Measurements from ENCODE around the gene BFAR.
"Not testable (repeated sequence)": the region's sequence is repeated elsewhere in the genome, so short reads cannot be mapped to it uniquely, and the experiment has no call there.

Gene BFAR

GRCh38 chr16:14632693-14633569 is at the start of gene BFAR:
BFAR (plus strand) TSS chr16:14632951; CDS start chr16:14644347, 11,396 bp downstream.
- peak; percentile 96 for DNase-seq (ENCODE audit: low spot score)

GRCh38 chr16:14585287-14585686 is 47.5 kb upstream of the BFAR start:
- no peak for DNase-seq (ENCODE audit: low spot score)

GRCh38 chr16:14586637-14587305 is 46.0 kb upstream of the BFAR start:
- no peak for DNase-seq (ENCODE audit: low spot score)

GRCh38 chr16:14600164-14600563 is 32.6 kb upstream of the BFAR start:
- peak; percentile 49 for DNase-seq (ENCODE audit: low spot score)

GRCh38 chr16:14602443-14602963 is 30.2 kb upstream of the BFAR start:
- DNase-seq (ENCODE audit: low spot score), result no peak

- DNase-seq (ENCODE audit: low spot score), result no peak
Observed at GRCh38 chr16:14606102-14606501, 26.6 kb upstream of the BFAR start.

GRCh38 chr16:14608111-14608566 is 24.6 kb upstream of the BFAR start:
- DNase-seq (ENCODE audit: low spot score), result no peak

GRCh38 chr16:14608604-14609003 is 24.1 kb upstream of the BFAR start:
- DNase-seq (ENCODE audit: low spot score), result no peak

- DNase-seq (ENCODE audit: low spot score), result no peak
Observed at GRCh38 chr16:14609716-14610115, 23.0 kb upstream of the BFAR start.

GRCh38 chr16:14611660-14612059 is 21.1 kb upstream of the BFAR start:
- no peak for DNase-seq (ENCODE audit: low spot score)

- no peak for DNase-seq (ENCODE audit: low spot score)
Observed at GRCh38 chr16:14613991-14614390, 18.8 kb upstream of the BFAR start.

GRCh38 chr16:14616280-14616679 is 16.5 kb upstream of the BFAR start:
- DNase-seq (ENCODE audit: low spot score), result no peak

GRCh38 chr16:14618566-14618965 is 14.2 kb upstream of the BFAR start:
- DNase-seq (ENCODE audit: low spot score), result no peak

GRCh38 chr16:14627078-14627477 is 5.7 kb upstream of the BFAR start:
- no peak for DNase-seq (ENCODE audit: low spot score)

- peak; percentile 26 for DNase-seq (ENCODE audit: low spot score)
Observed at GRCh38 chr16:14628806-14629611, 3.7 kb upstream of the BFAR start.

GRCh38 chr16:14629612-14629918 is 3.2 kb upstream of the BFAR start:
- DNase-seq (ENCODE audit: low spot score), result peak; percentile 52

- peak; percentile 98 for DNase-seq (ENCODE audit: low spot score)
Observed at GRCh38 chr16:14629919-14630619, 2.7 kb upstream of the BFAR start, which contains the start of gene PARN. PARN (minus strand) TSS chr16:14630260; CDS start chr16:14630125, 135 bp downstream.

- DNase-seq (ENCODE audit: low spot score), result not testable (repeated sequence)
Observed at GRCh38 chr16:14630620-14631330, 2.0 kb upstream of the BFAR start.

GRCh38 chr16:14634389-14634725 is 1.6 kb downstream of the BFAR start:
- no peak for DNase-seq (ENCODE audit: low spot score)

GRCh38 chr16:14635395-14636165 is 2.8 kb downstream of the BFAR start:
- DNase-seq (ENCODE audit: low spot score), result no peak
